ENCODE results near the gene CDC42SE1. TPM values are rescaled to one million over a fixed set of nuclear protein-coding genes. Genes with fewer than 3 reads are reported as not detected.

Gene CDC42SE1
- polyA plus RNA-seq, 3 donors: 62.1 to 302 (median 75.7) TPM

DNA sequence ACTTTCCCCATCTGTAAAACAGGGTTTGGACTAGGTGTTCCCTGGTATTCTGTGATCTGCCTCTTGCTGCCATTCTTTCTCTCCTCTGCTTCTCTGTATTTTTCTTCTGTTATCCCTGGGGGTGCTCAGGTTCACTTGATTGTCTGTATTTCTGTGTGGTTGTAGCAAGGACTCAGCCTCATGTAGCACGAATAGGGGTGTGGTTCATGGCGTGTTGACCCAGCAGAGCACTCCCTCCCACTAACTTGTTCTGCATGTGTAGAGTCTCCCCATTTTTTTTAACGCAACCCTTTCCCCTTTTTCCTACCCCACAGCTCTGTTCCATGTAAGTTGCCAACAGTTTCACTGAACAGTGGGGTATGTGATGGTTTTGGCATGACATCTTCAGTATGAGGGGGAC, 24.3 kb downstream of the CDC42SE1 start:
- no peak overlapping the region for H3K4me3 Mint-ChIP-seq

DNA sequence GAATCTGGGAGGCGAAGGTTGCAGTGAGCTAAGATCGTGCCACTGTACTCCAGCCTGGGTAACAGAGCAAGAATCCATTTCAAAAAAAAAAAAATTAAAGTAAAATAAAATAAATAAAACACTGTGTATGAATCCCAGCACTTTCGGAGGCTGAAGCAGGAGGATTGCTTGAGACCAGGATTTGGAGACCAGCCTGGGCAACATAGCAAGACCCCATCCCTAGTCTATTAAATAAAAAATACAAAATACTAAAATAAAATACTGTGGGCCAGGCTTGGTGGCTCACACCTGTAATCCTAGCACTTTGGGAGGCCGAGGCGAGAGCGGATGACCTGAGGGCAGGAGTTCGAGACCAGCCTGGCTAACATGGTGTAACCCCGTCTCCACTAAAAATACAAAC, 27.3 kb downstream of the CDC42SE1 start:
- Mint-ChIP-seq H3K9me3 (no peaks in the 10 kb centered on the region), H3K36me3 (peaks cover 63 to 66% of the 10 kb centered on the region in 2 donors), H3K4me3 (no peak overlapping the region), H3K4me1 (peaks cover 7% of the 10 kb centered on the region), H3K27ac (no peak overlapping the region), H3K27me3 (ENCODE audit: low read depth in 3 of 3) (peaks cover 0 to 2% (median 0%) of the 10 kb centered on the region in 3 donors)
- H3K4me1 ChIP-seq (ENCODE audit: control insufficient read depth in 1 of 2, insufficient read depth in 2 of 2, low read length in 2 of 2): peaks cover 0 to 6% of the 10 kb centered on the region in 2 donors
- peaks cover 36 to 67% of the 10 kb centered on the region in 2 donors for H3K36me3 ChIP-seq (replicated peaks in 1 of 2; ENCODE audit: control insufficient read depth in 1 of 2, insufficient read depth in 2 of 2, low read length in 2 of 2)
- H3K4me2 ChIP-seq (replicated peaks; ENCODE audit: extremely low read depth, low read length, poor library complexity, severe bottlenecking): no peak overlapping the region
- WGBS (ENCODE audit: insufficient coverage): no CpG with 5 or more reads among the region's 8 CpGs
- H4K20me1 ChIP-seq (ENCODE audit: insufficient read depth, low read length): no peaks in the 10 kb centered on the region
- no peaks in the 10 kb centered on the region for H3K9me3 ChIP-seq (replicated peaks in 1 of 2; ENCODE audit: control insufficient read depth in 1 of 2, insufficient read depth in 1 of 2, low read length in 2 of 2)
- no peak overlapping the region for H2AFZ ChIP-seq (ENCODE audit: insufficient read depth, low read depth, low read length, poor library complexity, severe bottlenecking)
- no peaks in the 10 kb centered on the region for H3K27me3 ChIP-seq (ENCODE audit: control insufficient read depth in 2 of 2, insufficient read depth in 2 of 2, low read length in 2 of 2)
- no peaks in the 10 kb centered on the region for H3K79me2 ChIP-seq (ENCODE audit: insufficient read depth, low read length)
- TF ChIP-seq, protein P1, sequence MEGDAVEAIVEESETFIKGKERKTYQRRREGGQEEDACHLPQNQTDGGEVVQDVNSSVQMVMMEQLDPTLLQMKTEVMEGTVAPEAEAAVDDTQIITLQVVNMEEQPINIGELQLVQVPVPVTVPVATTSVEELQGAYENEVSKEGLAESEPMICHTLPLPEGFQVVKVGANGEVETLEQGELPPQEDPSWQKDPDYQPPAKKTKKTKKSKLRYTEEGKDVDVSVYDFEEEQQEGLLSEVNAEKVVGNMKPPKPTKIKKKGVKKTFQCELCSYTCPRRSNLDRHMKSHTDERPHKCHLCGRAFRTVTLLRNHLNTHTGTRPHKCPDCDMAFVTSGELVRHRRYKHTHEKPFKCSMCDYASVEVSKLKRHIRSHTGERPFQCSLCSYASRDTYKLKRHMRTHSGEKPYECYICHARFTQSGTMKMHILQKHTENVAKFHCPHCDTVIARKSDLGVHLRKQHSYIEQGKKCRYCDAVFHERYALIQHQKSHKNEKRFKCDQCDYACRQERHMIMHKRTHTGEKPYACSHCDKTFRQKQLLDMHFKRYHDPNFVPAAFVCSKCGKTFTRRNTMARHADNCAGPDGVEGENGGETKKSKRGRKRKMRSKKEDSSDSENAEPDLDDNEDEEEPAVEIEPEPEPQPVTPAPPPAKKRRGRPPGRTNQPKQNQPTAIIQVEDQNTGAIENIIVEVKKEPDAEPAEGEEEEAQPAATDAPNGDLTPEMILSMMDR (IDR thresholded peaks at IDR 0.05): no peak
- no peak overlapping the region for H3K4me3 ChIP-seq (replicated peaks in 1 of 3; ENCODE audit: low read depth in 2 of 3, low read length in 3 of 3)
- H3K27ac ChIP-seq (ENCODE audit: low read depth in 1 of 2, low read length in 2 of 2): no peak overlapping the region
- intact Hi-C loops (cut with micrococcal nuclease): no loop called here
- H3K9ac ChIP-seq (ENCODE audit: insufficient read depth, low read length, poor library complexity, severe bottlenecking): no peak overlapping the region
- DNase-seq: no peak

More for the DNA sequence above, 24.3 kb downstream of the CDC42SE1 start:
- peaks cover 7% of the 10 kb centered on the region for H3K4me1 Mint-ChIP-seq
- no peaks in the 10 kb centered on the region for H3K9me3 Mint-ChIP-seq
- no CpG with 5 or more reads among the region's 3 CpGs for WGBS (ENCODE audit: insufficient coverage)
- Histone ChIP-seq H3K4me1 (ENCODE audit: control insufficient read depth in 1 of 2, insufficient read depth in 2 of 2, low read length in 2 of 2) (peaks cover 0 to 6% of the 10 kb centered on the region in 2 donors), H2AFZ (ENCODE audit: insufficient read depth, low read depth, low read length, poor library complexity, severe bottlenecking) (no peak overlapping the region), H3K4me3 (replicated peaks in 1 of 3; ENCODE audit: low read depth in 2 of 3, low read length in 3 of 3) (no peak overlapping the region), H3K36me3 (replicated peaks in 1 of 2; ENCODE audit: control insufficient read depth in 1 of 2, insufficient read depth in 2 of 2, low read length in 2 of 2) (peaks cover 25 to 38% of the 10 kb centered on the region in 2 donors), H3K9ac (ENCODE audit: insufficient read depth, low read length, poor library complexity, severe bottlenecking) (no peak overlapping the region), H3K9me3 (replicated peaks in 1 of 2; ENCODE audit: control insufficient read depth in 1 of 2, insufficient read depth in 1 of 2, low read length in 2 of 2) (no peaks in the 10 kb centered on the region), H3K4me2 (replicated peaks; ENCODE audit: extremely low read depth, low read length, poor library complexity, severe bottlenecking) (no peak overlapping the region), H4K20me1 (ENCODE audit: insufficient read depth, low read length) (no peaks in the 10 kb centered on the region), H3K27me3 (ENCODE audit: control insufficient read depth in 2 of 2, insufficient read depth in 2 of 2, low read length in 2 of 2) (no peaks in the 10 kb centered on the region), H3K79me2 (ENCODE audit: insufficient read depth, low read length) (no peaks in the 10 kb centered on the region), H3K27ac (ENCODE audit: low read depth in 1 of 2, low read length in 2 of 2) (no peak overlapping the region)
- peaks cover 0 to 4% (median 0%) of the 10 kb centered on the region in 3 donors for H3K27me3 Mint-ChIP-seq (ENCODE audit: low read depth in 3 of 3)
- TF ChIP-seq, protein P1 (IDR thresholded peaks at IDR 0.05): no peak
- intact Hi-C loops (cut with micrococcal nuclease): no loop called here
- DNase-seq: no peak
- no peak overlapping the region for H3K27ac Mint-ChIP-seq
- H3K36me3 Mint-ChIP-seq: peaks cover 39 to 42% of the 10 kb centered on the region in 2 donors
